Neutrophil (primary cell): Measurements from ENCODE around the gene TSHB.

Experiments
- H3K27ac ChIP-seq: fragments of 200-600 bp; sonication (generic); 2 replicates; pipeline ENCODE4 v1.5.1; 2016; ENCODE audit warnings: mild to moderate bottlenecking, moderate library complexity
- H3K27me3 ChIP-seq: fragments of 200-600 bp; sonication (generic); 2 replicates; pipeline ENCODE4 v1.6.0; 2016; ENCODE audit warnings: mild to moderate bottlenecking
- H3K36me3 ChIP-seq: fragments of 200-600 bp; sonication (generic); 2 replicates; pipeline ENCODE4 v1.5.1; 2017
- H3K4me1 ChIP-seq, 2 experiments: fragments of 200-600 bp in 1 of 2; sonication (generic) in 1 of 2; 1 replicate in 1 of 2; 2 replicates in 1 of 2; pipeline versions ENCODE4 v1.5.1 to v1.6.1; 2013 to 2016; ENCODE audit warnings: low read depth in 1 of 2, low read length in 1 of 2, mild to moderate bottlenecking in 1 of 2, moderate library complexity in 1 of 2; ENCODE audit not compliant: control insufficient read depth in 1 of 2, insufficient read depth in 1 of 2
- H3K4me3 ChIP-seq, 2 experiments: fragments of 200-600 bp in 1 of 2; sonication (generic) in 1 of 2; 1 replicate in 1 of 2; 2 replicates in 1 of 2; pipeline ENCODE4 v1.5.1; 2013 to 2016; ENCODE audit warnings: low read depth in 1 of 2, low read length in 1 of 2, mild to moderate bottlenecking in 1 of 2, moderate library complexity in 1 of 2
- H3K9me3 ChIP-seq: fragments of 200-600 bp; sonication (generic); 2 replicates; pipeline ENCODE4 v1.5.1; 2016
- TF ChIP-seq, protein P1 (sequence below): fragments of 200-600 bp; sonication (generic); IDR thresholded peaks from 2 replicates; pipeline ENCODE4 v1.5.1; 2016; ENCODE audit warnings: antibody characterized with exemption

The TSHB gene

DNA sequence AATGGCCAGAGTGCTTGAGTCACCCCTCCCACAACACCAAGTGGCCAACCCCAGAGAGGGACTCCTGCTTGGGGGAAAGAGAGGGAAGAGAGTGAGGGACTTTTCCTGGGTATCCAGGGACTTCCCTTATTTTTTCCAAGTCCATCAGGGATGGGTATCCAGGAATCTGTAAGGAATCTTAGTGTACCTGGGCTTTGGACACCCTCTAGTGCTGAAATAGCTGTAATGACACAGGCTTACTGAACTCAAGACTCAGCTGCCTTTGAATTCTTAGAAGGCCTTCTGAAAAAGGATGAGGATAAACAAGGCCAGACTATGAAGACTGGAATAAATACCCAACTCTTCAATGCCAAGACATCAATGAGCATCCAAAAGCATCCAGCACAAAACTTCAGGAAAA is 12.0 kb downstream of the TSHB start:
- H3K4me3 ChIP-seq: no peak overlapping the region
- H3K27ac ChIP-seq: no peak overlapping the region
- H3K27me3 ChIP-seq: no peaks in the 10 kb centered on the region
- H3K9me3 ChIP-seq: no peaks in the 10 kb centered on the region
- H3K4me1 ChIP-seq: no peaks in the 10 kb centered on the region
- peaks cover 56% of the 10 kb centered on the region for H3K36me3 ChIP-seq
- TF ChIP-seq, protein P1, sequence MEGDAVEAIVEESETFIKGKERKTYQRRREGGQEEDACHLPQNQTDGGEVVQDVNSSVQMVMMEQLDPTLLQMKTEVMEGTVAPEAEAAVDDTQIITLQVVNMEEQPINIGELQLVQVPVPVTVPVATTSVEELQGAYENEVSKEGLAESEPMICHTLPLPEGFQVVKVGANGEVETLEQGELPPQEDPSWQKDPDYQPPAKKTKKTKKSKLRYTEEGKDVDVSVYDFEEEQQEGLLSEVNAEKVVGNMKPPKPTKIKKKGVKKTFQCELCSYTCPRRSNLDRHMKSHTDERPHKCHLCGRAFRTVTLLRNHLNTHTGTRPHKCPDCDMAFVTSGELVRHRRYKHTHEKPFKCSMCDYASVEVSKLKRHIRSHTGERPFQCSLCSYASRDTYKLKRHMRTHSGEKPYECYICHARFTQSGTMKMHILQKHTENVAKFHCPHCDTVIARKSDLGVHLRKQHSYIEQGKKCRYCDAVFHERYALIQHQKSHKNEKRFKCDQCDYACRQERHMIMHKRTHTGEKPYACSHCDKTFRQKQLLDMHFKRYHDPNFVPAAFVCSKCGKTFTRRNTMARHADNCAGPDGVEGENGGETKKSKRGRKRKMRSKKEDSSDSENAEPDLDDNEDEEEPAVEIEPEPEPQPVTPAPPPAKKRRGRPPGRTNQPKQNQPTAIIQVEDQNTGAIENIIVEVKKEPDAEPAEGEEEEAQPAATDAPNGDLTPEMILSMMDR: no peak

DNA sequence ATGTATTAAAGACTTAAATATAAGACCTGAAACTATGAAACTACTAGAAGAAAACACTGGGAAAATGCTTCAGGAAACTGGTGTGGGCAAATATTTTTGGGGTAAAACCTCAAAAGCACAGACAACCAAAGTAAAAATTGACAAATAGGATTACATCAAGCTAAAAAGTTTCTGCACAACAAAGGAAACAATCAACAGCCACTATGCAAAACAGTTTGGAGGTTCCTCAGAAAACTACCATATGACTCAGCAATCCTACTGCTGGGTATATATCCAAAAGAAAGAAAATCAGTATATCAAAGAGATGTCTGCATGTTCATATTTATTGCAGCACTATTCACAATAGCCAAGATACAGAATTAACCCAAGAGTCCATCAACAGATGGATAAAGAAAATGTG is 17.1 kb downstream of the TSHB start:
- Histone ChIP-seq H3K27me3 (no peaks in the 10 kb centered on the region), H3K27ac (peak overlapping the region; percentile 9), H3K4me1 (peaks cover 0 to 2% of the 10 kb centered on the region in 2 experiments), H3K36me3 (peaks cover 59% of the 10 kb centered on the region), H3K4me3 (no peak overlapping the region), H3K9me3 (no peaks in the 10 kb centered on the region)
- TF ChIP-seq, protein P1: no peak

DNA sequence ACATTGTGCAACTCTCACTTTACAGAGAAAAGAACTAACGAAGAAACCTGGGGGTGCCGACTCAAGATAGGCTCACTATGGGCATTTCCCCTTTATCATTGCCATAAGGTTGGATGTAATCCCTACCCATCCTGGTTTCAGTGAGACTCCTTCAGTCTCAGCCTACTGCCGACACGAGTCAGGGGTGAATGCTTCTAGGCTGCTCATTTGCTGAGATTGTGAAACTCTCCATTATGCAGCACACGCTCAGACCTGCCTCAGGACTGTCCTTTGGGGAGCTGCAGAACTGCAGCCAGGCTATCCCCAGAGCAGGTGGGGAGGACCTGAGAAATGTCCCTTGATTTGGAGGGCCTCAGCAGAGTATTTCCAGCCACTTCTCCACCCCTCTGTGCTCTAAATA is 22.2 kb downstream of the TSHB start:
- Histone ChIP-seq H3K27ac (no peak overlapping the region), H3K27me3 (no peaks in the 10 kb centered on the region), H3K9me3 (no peaks in the 10 kb centered on the region), H3K36me3 (peaks cover 83% of the 10 kb centered on the region), H3K4me1 (peaks cover 0 to under 1% of the 10 kb centered on the region in 2 experiments), H3K4me3 (no peak overlapping the region)
- TF ChIP-seq, protein P1: no peak

DNA sequence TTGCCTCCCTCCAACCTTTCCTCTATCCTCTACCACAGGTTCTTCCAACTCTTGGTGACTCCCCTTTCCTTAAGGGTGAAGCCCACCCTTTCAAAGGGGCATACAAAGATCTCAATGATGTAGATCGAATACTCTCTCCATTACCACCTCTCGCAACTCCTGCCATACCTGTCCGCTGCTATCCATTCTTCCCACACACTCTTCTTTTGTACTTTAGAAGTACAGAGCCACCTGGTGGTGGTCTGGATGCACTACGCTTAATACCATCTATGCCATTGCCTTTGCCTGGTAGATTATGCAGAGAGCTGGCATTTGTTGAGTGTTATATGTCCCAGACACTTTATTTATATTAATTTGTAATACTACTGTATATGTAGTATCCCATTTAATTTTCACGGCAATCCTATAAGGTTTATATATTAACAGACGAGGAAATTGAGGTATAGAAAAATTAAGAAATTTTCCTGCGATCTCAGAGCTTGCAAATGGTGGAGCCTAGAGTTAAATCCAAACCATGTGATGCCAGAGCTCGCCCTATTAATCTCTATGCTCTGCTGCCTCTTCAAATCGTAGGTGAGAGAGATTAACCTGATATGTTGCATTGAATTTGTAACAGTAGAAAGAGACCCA is 22.9 kb downstream of the TSHB start:
- no peaks in the 10 kb centered on the region for H3K9me3 ChIP-seq
- H3K27me3 ChIP-seq: no peaks in the 10 kb centered on the region
- TF ChIP-seq, protein P1: peak; percentile 83
- H3K27ac ChIP-seq: no peak overlapping the region
- peaks cover 86% of the 10 kb centered on the region for H3K36me3 ChIP-seq
- no peaks in the 10 kb centered on the region for H3K4me1 ChIP-seq
- H3K4me3 ChIP-seq: no peak overlapping the region

DNA sequence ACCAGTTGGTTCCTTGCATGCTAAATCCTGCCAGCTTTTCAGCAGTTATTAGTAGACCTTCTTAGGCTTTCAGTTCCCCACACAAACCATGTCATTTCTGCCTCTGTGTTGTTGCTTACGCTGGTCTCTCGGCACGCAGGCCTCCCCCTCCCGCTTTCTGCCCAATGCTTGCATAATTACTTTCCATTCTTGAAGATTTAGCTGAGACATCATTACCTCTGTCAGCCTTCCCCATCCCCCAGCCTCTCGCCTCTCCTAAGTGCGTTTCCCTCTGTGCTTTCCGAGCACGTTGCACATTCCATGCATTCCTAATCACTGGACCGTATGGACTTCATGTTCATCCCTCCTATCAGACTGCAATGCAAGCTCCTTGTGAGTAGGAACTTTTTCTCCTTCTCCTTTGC is 26.8 kb downstream of the TSHB start:
- Histone ChIP-seq H3K27ac (no peak overlapping the region), H3K4me1 (no peaks in the 10 kb centered on the region), H3K4me3 (no peak overlapping the region), H3K36me3 (peaks cover 86% of the 10 kb centered on the region), H3K27me3 (no peaks in the 10 kb centered on the region), H3K9me3 (no peaks in the 10 kb centered on the region)
- TF ChIP-seq, protein P1: no peak
